GM19372 (cell line): Measurements from ENCODE around the gene LRRC41.
A peak's percentile ranks its signal among the peaks of the same experiment; 100 is the strongest.
"Not testable (repeated sequence)": the region's sequence is repeated elsewhere in the genome, so short reads cannot be mapped to it uniquely, and the experiment has no call there.

Source experiments
- ATAC-seq: cut with Tn5 transposase; IDR thresholded peaks from one replicate; pipeline ENCODE4 v1.9.1; 2021; ENCODE audit warnings: mild to moderate bottlenecking, low read depth, moderate library complexity; ENCODE audit not compliant: unreplicated experiment

LRRC41 gene

DNA sequence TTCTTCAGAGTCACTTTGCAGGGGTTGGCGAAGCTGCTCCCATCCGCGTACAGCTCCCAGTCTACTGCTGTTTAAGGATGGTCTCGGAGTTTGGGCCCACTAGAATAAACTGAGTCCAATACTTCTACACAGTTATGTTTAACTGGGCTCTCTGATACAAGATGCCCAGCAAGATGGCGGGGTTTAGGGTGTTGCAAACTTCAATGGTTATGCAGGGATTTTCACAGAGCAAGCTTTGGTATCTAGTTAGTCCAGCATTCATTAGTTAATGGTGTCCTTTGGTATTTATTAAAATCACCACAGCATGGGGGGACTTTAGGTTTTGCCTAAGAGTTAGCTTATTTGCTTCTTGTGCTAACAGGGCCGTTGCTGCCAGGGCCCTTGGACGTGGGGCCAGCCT lies 24.8 kb upstream of the LRRC41 start:
- ATAC-seq = not testable (repeated sequence)

DNA sequence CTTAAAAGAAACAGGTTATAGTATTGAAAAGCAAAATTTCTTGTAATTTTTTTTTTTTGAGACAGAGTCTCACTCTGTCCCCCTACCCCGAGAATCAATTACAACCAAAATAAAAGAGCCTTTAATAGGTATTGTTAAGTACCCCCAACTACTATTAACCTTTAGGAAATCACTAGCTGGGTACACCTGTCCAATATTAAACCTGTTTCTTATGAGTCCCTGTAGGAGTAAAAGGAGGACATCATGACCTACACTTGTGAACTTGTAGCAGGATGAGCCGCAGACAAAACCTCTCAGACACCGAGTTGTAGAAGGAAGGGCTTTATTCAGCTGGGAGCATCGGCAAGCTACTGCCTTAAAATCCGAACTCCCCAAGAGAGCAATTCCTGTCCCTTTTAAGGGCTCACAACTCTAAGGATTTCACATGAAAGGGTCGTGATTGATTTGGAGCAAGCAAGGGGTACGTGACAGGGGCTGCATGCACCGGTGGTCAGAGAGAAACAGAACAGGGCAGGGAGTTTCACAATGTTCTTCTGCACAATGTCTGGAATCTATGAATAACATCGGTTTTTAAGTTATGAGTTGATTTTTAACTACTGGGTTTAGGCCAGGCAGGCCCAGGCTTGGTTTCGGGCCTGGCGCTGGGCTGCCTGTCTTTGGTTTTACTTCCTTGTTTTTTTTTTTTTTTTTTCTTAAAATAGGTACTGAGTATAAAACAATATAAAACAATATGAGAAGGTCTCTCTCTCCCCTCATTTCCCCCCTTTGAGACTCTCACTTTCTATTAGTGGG lies 22.1 kb upstream of the LRRC41 start:
- not testable (repeated sequence) for ATAC-seq

- ATAC-seq = not testable (repeated sequence)
These were observed 18.8 kb upstream of the LRRC41 start for GRCh38 chr1:46322191-46322590.

GRCh38 chr1:46319960-46320914 lies 16.8 kb upstream of the LRRC41 start:
- not testable (repeated sequence) for ATAC-seq

GRCh38 chr1:46319301-46319700 lies 15.9 kb upstream of the LRRC41 start:
- not testable (repeated sequence) for ATAC-seq

DNA sequence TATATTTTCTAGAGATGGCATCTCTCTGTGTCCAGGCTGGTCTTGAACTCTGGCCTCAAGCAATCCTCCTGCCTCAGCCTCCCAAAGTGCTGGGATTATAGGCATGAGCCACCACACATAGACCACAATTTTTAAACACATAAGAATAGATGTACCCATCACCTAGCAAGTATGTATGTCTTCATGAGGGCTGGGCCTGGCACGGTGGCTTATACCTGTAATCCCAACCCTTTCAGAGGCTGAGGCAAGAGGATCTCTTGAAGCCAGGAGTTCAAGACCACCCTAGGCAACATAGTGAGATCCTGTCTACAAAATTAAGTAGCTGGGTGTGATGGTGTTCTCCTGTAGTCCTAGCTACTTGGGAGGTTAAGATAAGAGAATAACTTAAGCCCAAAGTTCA lies 13.9 kb upstream of the LRRC41 start:
- no peak for ATAC-seq

- ATAC-seq = no peak
These were observed 12.4 kb upstream of the LRRC41 start for GRCh38 chr1:46315669-46316403.

- ATAC-seq = no peak
These were observed 6.9 kb upstream of the LRRC41 start for GRCh38 chr1:46310321-46310720.

DNA sequence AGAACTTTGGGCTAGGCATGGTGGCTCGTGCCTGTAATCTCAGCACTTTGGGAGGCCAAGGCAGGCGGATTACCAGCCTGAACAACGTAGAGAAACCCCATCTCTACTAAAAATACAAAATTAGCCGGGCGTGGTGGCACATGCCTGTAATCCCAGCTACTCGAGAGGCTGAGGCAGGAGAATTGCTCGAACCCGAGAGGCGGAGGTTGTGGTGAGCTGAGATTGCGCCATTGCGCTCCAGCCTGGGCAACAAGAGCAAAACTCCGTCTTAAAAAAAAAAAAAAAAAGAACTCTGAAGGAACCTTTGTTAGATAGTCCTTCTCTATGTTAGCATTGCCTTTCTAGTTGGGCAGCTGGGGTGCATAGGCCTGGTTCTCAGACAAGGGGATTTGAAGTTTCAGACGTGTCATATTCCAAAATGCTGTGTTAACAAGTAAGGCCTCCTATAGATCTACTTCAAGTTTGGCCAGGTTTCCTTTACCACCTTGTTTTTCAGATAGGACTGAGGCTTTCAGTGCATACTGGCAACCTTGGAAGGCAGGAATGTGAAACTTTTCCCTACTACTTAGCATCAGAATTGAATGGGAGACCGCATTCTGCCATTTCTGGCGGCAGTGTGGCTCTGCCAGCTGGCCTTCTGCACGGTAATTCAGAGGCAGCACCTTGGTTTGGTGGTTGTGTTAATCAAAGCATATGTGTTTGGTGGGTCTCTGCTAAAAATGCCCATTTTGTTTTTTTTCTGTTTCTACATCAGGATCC lies 6.2 kb upstream of the LRRC41 start:
- ATAC-seq = no peak

DNA sequence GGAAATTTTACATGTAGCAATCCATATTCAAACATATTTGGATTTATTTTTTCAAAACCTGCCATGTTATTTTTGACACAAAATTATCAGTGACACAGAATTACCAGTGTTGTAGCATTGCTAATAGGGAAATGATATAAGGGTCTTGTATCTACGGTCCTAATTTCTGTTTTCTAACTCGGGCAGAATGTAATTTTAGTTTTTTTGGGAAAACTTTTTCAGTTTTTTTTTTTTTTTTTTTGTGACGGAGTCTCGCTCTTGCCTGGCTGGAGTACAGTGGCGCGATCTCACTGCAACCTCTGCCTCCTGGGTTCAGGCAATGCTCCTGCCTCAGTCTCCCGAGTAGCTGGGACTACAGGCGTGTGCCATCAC lies 2.7 kb upstream of the LRRC41 start:
- ATAC-seq = no peak

GRCh38 chr1:46303872-46304326 lies 483 bp upstream of the LRRC41 start:
- ATAC-seq = no peak

GRCh38 chr1:46302641-46303037 lies 777 bp downstream of the LRRC41 start:
- ATAC-seq = peak; percentile 3

DNA sequence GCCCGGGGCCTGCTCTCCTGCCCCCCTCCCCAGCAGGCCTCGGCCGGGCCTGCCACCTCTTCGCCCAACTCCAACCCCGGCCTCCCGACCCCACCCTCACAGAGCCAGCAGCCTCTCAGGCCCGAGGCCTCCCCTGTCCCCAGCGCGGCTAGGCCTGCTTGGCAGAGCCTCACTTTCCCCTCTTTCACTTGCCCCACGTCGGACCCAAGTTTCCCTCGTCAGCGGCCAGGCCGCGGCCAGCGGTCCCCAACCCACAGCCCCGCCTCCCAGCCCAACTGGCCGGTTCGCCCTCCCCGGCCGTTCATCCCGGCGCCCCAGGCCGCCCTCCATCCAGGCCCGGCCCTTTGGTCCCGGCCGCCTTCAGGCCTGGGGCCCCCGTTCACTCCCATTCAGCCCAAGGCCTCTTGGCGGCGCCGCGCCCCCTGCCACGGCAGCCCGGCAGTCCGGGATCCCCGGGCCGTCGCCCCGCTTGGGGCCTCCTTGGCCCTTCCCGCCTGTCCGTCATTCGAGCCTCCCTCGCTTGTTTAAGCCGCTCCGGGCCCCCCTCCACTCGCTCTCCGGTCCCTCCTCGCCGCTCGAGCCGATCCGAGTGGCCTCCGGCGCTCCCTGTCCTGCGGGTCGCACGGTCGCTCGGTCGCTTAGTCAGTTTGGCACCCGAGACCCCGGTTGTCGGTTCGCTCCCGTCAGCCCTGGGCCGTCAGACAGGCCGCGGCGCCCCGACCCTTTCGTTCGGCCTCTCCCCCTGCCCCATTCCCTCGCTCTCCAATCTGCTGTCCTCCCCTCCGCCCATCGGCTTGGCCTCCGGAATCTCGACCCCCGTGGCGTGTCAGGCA lies 1.4 kb downstream of the LRRC41 start:
- ATAC-seq = no peak

DNA sequence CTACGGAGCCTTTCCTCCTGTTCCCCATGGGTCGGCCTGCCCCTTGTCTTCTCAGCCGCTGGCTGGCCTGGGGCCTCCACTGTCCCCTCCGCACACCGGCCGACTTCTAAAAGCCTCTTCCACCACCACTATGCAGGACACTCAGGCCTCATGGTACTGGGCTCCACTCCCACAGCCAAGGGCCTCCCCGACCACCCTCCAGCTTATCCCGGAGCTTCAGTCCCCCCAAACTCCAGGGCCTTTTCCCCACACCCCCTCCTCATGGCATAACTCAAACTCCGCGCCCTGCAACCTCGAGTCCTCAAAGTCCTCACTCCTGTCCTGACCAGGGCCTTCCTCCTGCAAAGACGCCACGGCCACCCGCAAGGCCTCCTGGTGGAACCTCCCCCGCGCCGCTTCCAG lies 2.0 kb downstream of the LRRC41 start:
- no peak for ATAC-seq

GRCh38 chr1:46300673-46301405 lies 2.6 kb downstream of the LRRC41 start:
- ATAC-seq = no peak

DNA sequence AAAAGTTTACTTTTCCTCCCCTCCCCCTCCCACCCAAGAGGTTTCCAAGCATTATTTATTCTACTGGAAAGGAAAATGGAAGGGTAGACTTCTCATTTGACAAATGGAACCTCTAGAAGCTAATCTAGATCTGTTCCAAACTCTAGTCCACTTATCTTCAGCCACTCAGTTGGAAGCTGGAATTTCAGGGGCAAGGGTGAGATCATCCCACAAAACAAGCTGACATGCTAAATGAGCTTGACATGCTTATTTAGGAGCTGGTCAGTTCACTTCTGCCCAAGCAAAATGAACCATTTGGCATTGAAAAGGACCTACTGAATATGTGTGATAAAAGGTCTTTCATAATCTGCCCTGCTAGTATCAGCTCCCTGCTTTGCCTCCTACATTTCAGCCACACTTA lies 5.0 kb downstream of the LRRC41 start:
- no peak for ATAC-seq

DNA sequence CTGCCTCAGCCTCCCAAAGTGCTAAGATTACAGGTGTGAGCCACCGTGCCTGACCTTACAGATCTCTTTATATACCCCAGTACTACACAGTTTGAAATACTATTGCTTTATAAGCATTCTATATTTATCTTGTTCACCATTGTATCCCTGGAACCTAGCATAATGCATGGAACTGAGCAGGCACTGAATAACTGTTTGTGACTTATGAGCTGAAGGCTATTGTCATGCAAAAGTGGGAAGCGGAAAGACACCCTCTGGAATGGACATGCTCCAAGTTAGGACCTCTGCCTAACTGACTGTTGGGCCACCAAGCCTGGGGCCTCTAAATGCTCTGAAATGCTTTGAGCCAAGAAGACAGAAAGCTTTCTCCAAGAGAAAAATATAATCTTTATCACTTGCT lies 8.1 kb downstream of the LRRC41 start:
- no peak for ATAC-seq

DNA sequence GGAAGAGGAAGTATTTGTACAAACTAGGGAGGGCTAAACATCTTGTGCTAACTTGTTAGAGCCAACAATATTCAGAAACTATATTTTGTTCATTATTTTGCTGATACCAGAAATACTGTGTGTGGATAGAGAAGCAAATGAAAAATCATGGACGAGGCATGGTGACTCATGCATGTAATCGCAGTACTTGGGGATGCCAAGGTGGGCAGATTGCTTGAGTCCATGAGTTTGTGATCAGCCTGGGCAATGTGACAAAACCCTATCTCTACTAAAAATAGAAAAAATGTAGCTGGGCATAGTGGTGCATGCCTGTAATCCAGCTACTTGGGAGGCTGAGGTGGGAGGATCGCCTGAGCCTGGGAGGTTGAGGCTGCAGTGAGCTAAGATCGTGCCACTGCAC lies 13.4 kb downstream of the LRRC41 start:
- ATAC-seq = no peak

DNA sequence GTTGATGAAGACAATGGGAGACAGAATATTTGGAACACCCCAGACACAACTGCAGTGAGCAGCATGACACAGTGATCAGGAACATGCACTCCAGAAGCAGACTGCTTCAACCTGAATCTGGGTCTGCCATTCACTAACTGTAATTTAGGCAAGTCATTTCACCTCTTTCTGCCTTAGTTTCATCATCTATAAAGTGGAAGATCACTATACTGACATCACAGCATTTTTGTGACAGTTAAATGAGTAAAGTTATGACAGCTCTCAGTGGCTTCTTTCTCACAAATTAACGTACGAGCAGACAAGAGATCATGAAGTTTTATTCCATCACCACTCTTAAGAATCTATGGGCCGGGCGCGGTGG lies 14.3 kb downstream of the LRRC41 start:
- ATAC-seq = no peak
